GM04503 (cell line): ENCODE results near the gene LMTK3.
"Not testable (repeated sequence)": the region's sequence is repeated elsewhere in the genome, so short reads cannot be mapped to it uniquely, and the experiment has no call there.

ENCODE experiments used
- DNase-seq: peaks from one replicate; pipeline ENCODE4 v3.0.0-alpha.2; 2012; ENCODE audit warnings: low read depth

Gene LMTK3

DNA sequence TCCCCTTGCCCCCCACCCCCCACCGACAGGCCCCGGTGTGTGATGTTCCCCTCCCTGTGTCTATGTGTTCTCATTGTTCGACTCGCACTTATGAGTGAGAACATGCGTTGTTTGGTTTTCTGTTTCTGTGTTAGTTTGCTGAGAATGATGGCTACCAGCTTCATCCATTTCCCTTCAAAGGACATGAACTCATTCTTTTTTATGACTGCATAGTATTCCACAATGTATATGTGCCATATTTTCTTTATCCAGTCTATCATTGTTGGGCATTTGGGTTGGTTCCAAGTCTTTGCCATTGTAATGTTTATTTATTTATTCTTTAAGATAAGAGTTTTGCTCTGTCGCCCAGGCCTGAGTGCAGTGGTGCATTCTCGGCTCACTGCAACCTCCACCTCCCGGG lies 26.4 kb upstream of the LMTK3 start:
- not testable (repeated sequence) for DNase-seq

DNA sequence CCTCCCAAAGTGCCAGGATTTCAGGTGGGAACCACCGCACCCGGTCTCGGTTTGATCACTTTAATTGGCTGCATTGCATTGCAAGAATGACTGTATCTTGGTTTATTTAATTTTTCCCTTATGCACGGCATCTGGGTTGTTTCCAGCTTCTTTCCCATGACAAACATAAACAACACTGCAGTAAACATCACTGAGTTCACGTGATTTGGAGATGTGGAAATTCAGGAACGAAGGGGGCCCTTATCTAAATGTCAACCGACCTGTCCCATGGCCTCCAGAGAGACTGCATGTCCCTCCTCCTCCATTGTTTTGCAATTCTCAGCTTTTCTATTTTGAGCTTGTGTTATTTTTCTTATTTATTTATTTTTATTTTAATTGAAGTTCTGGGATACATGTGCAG lies 25.9 kb upstream of the LMTK3 start:
- no peak for DNase-seq

GRCh38 chr19:48533770-48534169 lies 22.1 kb upstream of the LMTK3 start:
- no peak for DNase-seq

DNA sequence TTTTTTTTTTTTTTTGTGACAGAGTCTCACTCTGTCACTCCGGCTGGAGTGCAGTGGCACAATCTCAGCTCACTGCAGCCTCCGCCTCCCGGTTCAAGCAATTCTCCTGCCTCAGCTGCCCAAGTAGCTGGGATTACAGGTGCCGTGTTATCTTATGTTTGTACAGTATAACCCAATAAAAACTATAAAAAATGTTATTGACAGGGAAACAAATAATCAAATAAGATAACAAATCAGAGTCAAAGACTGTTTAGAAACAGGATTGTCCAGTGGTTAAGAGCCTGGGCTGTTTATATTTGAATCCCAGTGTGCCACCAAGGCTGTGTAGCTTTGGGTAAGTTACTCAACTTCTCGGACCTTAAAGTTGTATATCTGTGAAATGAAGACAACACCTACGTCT lies 19.1 kb upstream of the LMTK3 start:
- no peak for DNase-seq

DNA sequence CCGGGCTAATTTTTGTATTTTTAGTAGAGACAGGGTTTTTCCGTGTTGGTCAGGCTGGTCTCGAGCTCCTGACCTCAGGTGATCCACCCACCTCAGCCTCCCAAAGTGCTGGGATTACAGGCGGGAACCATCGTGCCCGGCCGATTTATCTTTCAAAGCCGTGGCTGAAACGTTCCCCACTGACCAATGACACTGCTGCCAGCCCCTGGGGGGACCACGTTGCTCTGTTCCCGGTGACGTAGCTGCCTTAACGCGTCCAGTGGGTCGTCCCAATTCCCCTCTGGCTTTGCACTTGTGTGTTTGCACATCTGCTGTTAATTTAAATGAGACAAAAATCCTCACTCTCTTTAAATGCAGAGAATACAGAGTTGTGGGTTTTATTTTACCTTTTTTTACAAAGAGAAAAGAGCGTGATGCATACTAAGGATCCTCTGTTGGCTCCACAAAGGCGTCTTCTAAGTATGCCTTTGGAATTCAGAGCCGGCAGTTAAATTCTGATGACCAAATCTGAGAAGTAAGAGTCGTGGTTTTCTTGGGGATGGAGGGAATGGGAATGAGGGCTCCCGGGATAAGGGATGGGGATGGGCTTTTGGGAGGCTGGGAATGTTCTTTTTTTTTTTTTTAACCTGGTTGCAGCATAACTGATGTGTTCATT lies 18.6 kb upstream of the LMTK3 start:
- DNase-seq: no peak

DNA sequence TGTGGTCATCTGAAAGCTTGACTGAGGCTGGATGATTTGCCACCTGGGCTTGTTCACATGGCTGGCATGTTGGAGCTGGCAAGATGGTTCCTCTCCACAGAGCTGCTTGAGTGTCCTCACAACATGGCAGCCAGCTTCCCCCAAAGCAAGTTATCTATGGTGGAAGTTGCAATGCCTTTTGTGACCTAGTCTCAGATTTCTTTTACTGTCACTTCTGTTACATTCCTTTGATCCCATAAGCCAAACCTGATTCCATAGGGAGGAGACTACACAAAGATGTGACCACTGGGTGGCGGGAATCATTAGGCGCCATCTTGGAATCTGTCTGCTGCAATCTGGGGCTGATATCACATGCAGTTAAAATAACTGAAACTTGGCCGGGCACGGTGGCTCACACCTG lies 17.5 kb upstream of the LMTK3 start:
- no peak for DNase-seq

- DNase-seq: no peak
These were observed 13.1 kb upstream of the LMTK3 start for GRCh38 chr19:48524732-48525131.

- DNase-seq: no peak
These were observed 12.6 kb upstream of the LMTK3 start for GRCh38 chr19:48524221-48524620.

- DNase-seq: no peak
These were observed 8.5 kb upstream of the LMTK3 start for GRCh38 chr19:48520134-48520533.

GRCh38 chr19:48519426-48519825 lies 7.8 kb upstream of the LMTK3 start:
- DNase-seq: not testable (repeated sequence)

DNA sequence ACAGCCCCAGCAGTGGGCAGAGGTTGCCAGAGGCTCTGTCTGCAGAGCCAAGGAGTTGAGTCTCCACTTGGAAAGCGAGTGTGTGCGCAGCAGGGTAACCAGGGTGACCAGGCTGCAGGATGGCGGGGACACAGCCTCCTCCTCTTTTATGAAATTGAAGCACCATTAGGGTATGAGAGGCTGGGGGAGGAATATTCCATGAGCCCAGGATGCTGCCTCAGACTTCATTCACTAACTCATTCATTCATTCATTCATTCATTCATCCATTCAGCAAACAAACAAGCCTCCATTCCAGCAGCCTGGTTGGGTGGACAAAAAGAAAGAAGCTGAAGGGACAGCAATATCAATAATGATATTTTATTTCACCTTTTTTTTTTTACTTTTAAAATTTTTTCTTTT lies 6.6 kb upstream of the LMTK3 start:
- DNase-seq: no peak

- no peak for DNase-seq
These were observed 4.9 kb upstream of the LMTK3 start for GRCh38 chr19:48516536-48516935.

DNA sequence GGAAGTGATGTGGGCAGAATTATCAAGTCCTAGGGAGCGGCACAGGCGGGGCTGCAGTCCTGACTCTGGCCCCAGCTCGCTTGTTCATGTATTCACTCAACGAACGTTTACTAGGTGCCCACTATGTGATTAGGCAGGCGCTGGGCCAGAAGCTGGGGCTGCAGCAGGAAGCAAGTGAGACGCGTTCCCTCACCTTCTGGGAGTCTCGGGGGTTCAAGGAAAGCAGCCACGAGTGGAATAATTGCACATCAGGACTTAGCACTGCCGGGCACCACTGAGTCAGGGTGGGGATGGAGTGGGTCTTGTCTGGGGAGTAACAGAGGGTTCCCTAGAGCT lies 2.5 kb upstream of the LMTK3 start:
- no peak for DNase-seq

GRCh38 chr19:48513289-48514122 lies 1.9 kb upstream of the LMTK3 start:
- DNase-seq: no peak

DNA sequence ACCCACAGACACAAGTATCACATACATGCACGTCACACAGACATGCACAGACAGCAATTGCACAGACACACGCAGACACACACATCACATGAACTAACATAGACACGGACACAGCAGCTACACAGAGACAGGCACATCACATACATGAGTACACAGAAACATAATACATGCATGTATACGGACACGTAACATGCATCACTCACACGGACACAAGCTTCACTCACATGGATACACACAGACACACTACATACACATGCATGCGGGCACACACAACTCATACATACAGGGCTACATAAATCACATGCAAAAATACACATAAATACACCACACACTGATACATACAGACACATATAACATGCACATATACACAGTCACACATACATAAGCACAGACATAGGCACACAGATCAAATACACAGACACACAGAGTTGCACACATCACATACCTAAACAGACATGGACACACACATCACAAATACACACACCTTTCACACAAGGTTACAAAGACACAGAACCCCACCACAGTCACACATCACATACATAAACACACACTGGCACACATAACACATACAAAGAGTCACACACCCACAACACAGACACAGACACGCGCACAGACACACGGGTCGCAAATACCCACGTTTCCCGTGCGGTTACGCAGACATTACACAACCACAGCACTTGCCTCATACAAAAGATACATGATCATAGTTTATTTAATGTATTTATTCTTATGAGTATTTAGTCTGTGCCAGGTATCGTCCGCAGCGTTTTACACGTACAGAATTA lies 1.1 kb upstream of the LMTK3 start:
- no peak for DNase-seq

GRCh38 chr19:48511321-48511731 lies 309 bp downstream of the LMTK3 start:
- no peak for DNase-seq

DNA sequence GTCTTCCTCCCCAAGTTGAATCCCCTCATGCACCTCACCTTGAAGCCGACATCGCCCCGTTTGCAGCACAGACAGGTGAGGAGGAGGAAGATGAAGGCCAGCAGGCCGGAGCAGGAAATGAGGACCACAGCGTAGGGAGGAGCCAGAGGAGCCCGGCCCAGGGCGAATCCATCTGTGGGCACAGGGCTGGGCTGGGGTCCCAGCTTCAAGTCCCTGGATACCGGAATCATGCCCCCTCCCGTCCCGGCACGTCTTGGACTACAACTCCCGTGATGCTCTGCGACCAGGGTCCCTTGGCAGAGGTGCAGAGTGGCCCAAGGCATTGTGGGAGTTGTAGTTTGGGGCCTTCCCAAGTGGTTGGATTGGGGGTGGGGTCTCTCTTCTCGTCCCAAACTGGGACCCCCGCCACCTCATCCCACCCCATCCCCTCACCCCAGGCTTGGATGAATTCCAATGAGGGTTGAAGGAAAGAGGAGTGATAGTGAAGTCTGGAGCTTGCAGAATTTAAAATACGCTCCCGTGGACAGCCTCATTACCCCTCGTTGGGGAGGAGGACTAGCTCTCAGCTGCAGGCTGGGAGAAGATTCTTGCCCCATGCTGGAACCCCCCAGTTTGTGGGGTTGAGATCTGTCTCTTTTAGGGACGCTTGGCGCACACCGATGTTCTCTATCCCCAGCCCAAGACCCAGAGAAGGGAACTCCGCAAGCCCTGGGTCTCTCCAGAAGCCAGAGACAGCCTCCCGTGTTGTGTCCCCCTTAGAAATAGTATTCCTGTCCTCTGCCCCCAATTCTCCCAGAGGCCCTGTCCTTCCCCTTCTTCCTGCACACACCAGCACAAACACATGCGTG lies 990 bp downstream of the LMTK3 start:
- no peak for DNase-seq

DNA sequence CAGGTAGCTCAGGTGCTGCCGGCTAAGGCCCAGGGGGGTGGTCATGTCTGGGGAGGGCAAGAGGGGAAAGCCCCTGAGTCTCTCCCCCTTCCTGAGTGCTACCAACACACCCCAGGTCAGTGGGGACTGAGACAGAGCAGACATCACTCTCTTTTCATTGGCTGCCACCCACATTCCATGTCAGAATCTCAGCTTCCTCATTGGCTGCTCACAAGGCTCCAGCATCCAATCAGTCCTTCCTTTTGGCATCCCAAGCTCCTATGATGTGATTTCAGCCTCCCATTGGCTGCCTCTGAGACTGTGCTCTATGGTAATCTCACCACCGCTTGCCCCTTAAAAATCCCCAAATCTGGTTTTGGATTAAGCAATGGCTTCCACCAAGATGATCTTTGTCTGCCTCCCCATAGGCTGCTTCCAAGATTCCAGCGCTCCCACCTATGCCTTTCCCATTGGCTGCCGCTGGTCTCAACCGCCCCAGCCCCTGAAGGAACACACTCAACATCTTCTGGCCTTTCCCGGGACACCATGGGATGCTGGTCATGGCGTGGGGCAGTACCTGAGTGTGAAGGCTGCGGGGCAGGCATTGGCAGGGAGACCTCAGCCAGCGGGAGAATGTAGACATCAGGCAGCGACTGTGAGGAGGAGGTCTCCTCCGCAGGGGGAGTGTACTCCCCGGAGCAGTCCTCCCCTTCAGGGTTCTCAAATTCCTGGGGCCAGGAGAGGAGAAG lies 2.0 kb downstream of the LMTK3 start:
- no peak for DNase-seq

GRCh38 chr19:48508729-48509411 lies 2.8 kb downstream of the LMTK3 start:
- DNase-seq: no peak

DNA sequence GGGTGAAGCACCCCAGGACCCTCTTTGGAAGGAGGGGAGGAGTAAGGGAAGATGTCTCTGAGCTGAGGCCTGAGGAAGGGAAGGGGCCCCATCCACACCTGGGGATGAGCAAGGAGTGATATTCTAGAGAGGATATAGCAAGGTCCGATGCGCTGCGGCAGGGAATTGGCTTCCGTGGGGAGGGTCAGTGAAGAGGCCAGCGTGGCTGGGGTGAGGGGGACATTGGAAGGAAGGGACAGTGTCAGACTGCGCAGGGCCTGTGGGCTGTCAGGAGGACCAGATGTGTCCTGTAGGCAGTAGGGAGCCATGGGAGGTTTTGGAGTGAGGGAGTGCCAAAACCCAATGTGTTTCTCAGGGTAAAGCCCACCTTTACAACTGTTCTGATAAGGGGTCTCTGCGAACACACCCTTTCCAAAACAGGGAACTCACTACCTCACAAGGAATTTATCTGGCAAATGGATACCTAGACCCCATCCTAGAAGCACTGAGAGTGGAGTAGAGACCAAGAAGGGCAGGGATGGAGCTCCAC lies 3.7 kb downstream of the LMTK3 start:
- no peak for DNase-seq
